HEK293 (cell line): Measurements from ENCODE around the gene RNASEH2A.

Experiments used
- CTCF ChIP-seq: fragments of 450-650 bp; formaldehyde crosslinking; IDR thresholded peaks from 2 replicates; pipeline ENCODE4 v1.5.1; 2016; ENCODE audit warnings: missing biosample characterization, missing genetic modification characterization
- KLF9 ChIP-seq: fragments of 450-650 bp; formaldehyde crosslinking; IDR thresholded peaks from 2 replicates; pipeline ENCODE4 v1.5.1; 2016; ENCODE audit warnings: missing biosample characterization, missing genetic modification characterization, low read depth
- PRDM1 ChIP-seq: fragments of 450-650 bp; formaldehyde crosslinking; IDR thresholded peaks from 2 replicates; pipeline ENCODE4; 2016; ENCODE audit warnings: missing biosample characterization, missing genetic modification characterization
- SP7 ChIP-seq: fragments of 450-650 bp; formaldehyde crosslinking; IDR thresholded peaks from 2 replicates; pipeline ENCODE4 v1.5.1; 2016; ENCODE audit warnings: missing biosample characterization, missing genetic modification characterization
- YY1 ChIP-seq: fragments of 450-650 bp; formaldehyde crosslinking; IDR thresholded peaks from 2 replicates; pipeline ENCODE4 v1.5.1; 2018; ENCODE audit warnings: missing biosample characterization, missing genetic modification characterization
- ZNF549 ChIP-seq: fragments of 450-650 bp; IDR thresholded peaks from 2 replicates; pipeline ENCODE4 v1.5.1; 2018; ENCODE audit warnings: missing biosample characterization, missing genetic modification characterization, mild to moderate bottlenecking, inconsistent platforms, moderate library complexity
- ZNF561 ChIP-seq: fragments of 450-650 bp; IDR thresholded peaks from 2 replicates; pipeline ENCODE4 v1.5.1; 2018; ENCODE audit warnings: missing biosample characterization, missing genetic modification characterization, borderline replicate concordance
- ZNF639 ChIP-seq: fragments of 450-650 bp; formaldehyde crosslinking; IDR thresholded peaks from 2 replicates; pipeline ENCODE4 v1.5.1; 2016; ENCODE audit warnings: missing biosample characterization, missing genetic modification characterization
- ZNF830 ChIP-seq: fragments of 450-650 bp; IDR thresholded peaks from 2 replicates; pipeline ENCODE4 v1.5.0; 2018; ENCODE audit warnings: missing biosample characterization, missing genetic modification characterization, low read depth, mild to moderate bottlenecking, moderate library complexity

GRCh38 chr19:12793290-12794195 lies 12.8 kb upstream of the RNASEH2A start:
- peak; percentile 38; the same call in 1 of the 2 replicates for TF ChIP-seq ZNF561
- no peak for TF ChIP-seq ZNF639 (tag by site-specific recombination)
- TF ChIP-seq YY1 (tag by site-specific recombination), result no peak
- peak; percentile 34; the same call in 1 of the 2 replicates for TF ChIP-seq CTCF (tag by site-specific recombination)
- TF ChIP-seq SP7 (tag by site-specific recombination), result peak; percentile 29; the same call in 1 of the 2 replicates
- no peak for TF ChIP-seq PRDM1 (tag by site-specific recombination)
- no peak for TF ChIP-seq ZNF830
- peak; percentile 90 for TF ChIP-seq KLF9 (tag by site-specific recombination)
- no peak for TF ChIP-seq ZNF549 (tag by site-specific recombination)
